Endothelial cell of umbilical vein (primary cell): ENCODE results near the gene PRKCZ.

ENCODE experiments used
- POLR2AphosphoS5 ChIP-seq: IDR thresholded peaks from 2 replicates; pipeline ENCODE4 v1.6.1; 2012; ENCODE audit warnings: low read depth, mild to moderate bottlenecking, control low read depth, low read length, moderate library complexity; ENCODE audit not compliant: insufficient read depth
- TF ChIP-seq, protein P1 (sequence below), 2 donors: IDR thresholded peaks; 1 replicate in 1 of 2; 2 replicates in 1 of 2; pipeline ENCODE4 v1.5.1; 2011; ENCODE audit warnings: low read length in 2 of 2, mild to moderate bottlenecking in 2 of 2, moderate library complexity in 2 of 2, control low read depth in 1 of 2, inconsistent platforms in 1 of 2, low read depth in 1 of 2; ENCODE audit not compliant: insufficient read depth in 1 of 2; ENCODE audit errors: extremely low read depth in 1 of 2
- TF ChIP-seq, protein P2 (sequence below): IDR thresholded peaks from 2 replicates; pipeline ENCODE4 v1.6.1; 2011; ENCODE audit not compliant: insufficient read depth, insufficient read length

DNA sequence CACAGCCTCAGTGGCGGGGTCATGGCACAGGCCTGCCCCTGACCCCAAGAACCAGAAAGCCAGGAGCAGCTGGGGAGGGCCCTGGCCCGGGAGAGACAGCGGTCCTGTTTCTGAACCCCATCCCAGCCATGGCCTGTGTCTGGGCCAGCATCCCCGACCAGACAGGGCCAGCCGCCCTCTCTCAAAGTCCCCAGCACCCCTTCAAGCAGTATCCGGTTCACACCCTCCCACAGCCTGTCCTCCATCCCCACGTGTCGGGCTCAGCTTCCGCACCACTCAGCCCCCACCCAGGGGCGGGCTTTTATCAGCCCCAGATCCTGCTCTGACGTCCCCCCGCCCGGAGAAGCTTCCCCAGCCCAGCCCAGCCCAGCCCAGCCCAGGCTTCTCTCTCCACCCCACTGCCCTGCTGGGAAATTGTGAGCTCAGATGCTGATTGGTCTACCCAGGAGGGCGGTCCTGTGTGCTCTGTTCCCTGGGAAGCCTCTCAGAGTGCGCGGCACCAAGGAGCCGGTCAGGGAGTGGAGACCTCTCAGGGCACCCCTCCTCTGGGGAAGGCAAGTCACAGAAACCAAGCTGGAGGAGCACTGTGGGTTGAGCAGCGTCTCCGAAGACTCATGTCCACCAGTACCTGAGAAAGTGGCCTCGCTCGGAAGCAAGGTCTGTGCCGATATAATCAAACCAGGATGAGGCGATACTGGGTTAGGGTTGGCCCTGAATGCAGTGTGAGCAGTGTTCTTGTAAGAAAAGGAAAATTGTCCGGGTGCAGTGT lies 149.0 kb downstream of the PRKCZ start:
- TF ChIP-seq, protein P1, sequence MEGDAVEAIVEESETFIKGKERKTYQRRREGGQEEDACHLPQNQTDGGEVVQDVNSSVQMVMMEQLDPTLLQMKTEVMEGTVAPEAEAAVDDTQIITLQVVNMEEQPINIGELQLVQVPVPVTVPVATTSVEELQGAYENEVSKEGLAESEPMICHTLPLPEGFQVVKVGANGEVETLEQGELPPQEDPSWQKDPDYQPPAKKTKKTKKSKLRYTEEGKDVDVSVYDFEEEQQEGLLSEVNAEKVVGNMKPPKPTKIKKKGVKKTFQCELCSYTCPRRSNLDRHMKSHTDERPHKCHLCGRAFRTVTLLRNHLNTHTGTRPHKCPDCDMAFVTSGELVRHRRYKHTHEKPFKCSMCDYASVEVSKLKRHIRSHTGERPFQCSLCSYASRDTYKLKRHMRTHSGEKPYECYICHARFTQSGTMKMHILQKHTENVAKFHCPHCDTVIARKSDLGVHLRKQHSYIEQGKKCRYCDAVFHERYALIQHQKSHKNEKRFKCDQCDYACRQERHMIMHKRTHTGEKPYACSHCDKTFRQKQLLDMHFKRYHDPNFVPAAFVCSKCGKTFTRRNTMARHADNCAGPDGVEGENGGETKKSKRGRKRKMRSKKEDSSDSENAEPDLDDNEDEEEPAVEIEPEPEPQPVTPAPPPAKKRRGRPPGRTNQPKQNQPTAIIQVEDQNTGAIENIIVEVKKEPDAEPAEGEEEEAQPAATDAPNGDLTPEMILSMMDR (IDR thresholded peaks at IDR 0.05; ENCODE audit: extremely low read depth in 1 of 2, insufficient read depth in 1 of 2, low read depth in 1 of 2, low read length in 2 of 2) = no peak
- TF ChIP-seq, protein P2, sequence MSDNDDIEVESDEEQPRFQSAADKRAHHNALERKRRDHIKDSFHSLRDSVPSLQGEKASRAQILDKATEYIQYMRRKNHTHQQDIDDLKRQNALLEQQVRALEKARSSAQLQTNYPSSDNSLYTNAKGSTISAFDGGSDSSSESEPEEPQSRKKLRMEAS = peak; percentile 2
- peak; percentile 46 for TF ChIP-seq POLR2AphosphoS5
